ENCODE measurements around the gene VWC2L. TPM values are rescaled to one million over a fixed set of nuclear protein-coding genes. Genes with fewer than 3 reads are reported as not detected.

The VWC2L gene
- total and polyA plus RNA-seq, 2 experiments from 2014 or later = 0.10 TPM; not detected in 1

- no peak for DNase-seq (ENCODE audit: low spot score)
- Histone ChIP-seq H3K27me3 (no peaks in the 10 kb centered on the region), H4K20me1 (ENCODE audit: insufficient read depth, poor library complexity, severe bottlenecking) (no peaks in the 10 kb centered on the region), H3K4me3 (no peak overlapping the region), H3K27ac (peak overlapping the region; percentile 8), H3K4me1 (ENCODE audit: insufficient read depth) (peaks cover 5% of the 10 kb centered on the region), H3K9me2 (replicated peaks; ENCODE audit: insufficient read depth) (no peaks in the 10 kb centered on the region), H3K4me2 (peak overlapping the region; percentile 19), H3K9me3 (ENCODE audit: low read depth) (no peaks in the 10 kb centered on the region), H3K79me2 (no peaks in the 10 kb centered on the region), H3K36me3 (replicated peaks; ENCODE audit: insufficient read depth, low read depth) (no peaks in the 10 kb centered on the region), H2AFZ (no peak overlapping the region)
- 86% methylated on average over 6 of the region's 6 CpGs for WGBS (ENCODE audit: low lambda C conversion rate, missing lambda C conversion rate)
- TF ChIP-seq CTCF (IDR thresholded peaks at IDR 0.05; ENCODE audit: poor library complexity) (no peak), EZH2phosphoT487 (IDR thresholded peaks at IDR 0.05; ENCODE audit: low read depth, severe bottlenecking, unreplicated experiment) (no peak), EZH2 (IDR thresholded peaks at IDR 0.05; ENCODE audit: borderline replicate concordance) (no peak)
Observed at GRCh38 chr2:214577769-214578168, 166.9 kb downstream of the VWC2L start.

- 42% methylated on average over 4 of the region's 4 CpGs for WGBS (ENCODE audit: low lambda C conversion rate, missing lambda C conversion rate)
- no peaks in the 10 kb centered on the region for H3K9me3 ChIP-seq (ENCODE audit: low read depth)
- peak overlapping the region; percentile 8 for H3K27ac ChIP-seq
- H4K20me1 ChIP-seq (ENCODE audit: insufficient read depth, poor library complexity, severe bottlenecking) = no peaks in the 10 kb centered on the region
- no peaks in the 10 kb centered on the region for H3K36me3 ChIP-seq (replicated peaks; ENCODE audit: insufficient read depth, low read depth)
- H3K9me2 ChIP-seq (replicated peaks; ENCODE audit: insufficient read depth) = no peaks in the 10 kb centered on the region
- H3K27me3 ChIP-seq = no peaks in the 10 kb centered on the region
- H3K79me2 ChIP-seq = no peaks in the 10 kb centered on the region
- H3K4me3 ChIP-seq = no peak overlapping the region
- DNase-seq (ENCODE audit: low spot score) = no peak
- H3K4me2 ChIP-seq = peak overlapping the region; percentile 19
- TF ChIP-seq CTCF (IDR thresholded peaks at IDR 0.05; ENCODE audit: poor library complexity) = no peak
- TF ChIP-seq EZH2phosphoT487 (IDR thresholded peaks at IDR 0.05; ENCODE audit: low read depth, severe bottlenecking, unreplicated experiment) = no peak
- no peak for TF ChIP-seq EZH2 (IDR thresholded peaks at IDR 0.05; ENCODE audit: borderline replicate concordance)
- H2AFZ ChIP-seq = no peak overlapping the region
- peaks cover 5% of the 10 kb centered on the region for H3K4me1 ChIP-seq (ENCODE audit: insufficient read depth)
Observed at GRCh38 chr2:214578442-214578841, 167.6 kb downstream of the VWC2L start.

- Histone ChIP-seq H4K20me1 (ENCODE audit: insufficient read depth, poor library complexity, severe bottlenecking) (no peaks in the 10 kb centered on the region), H3K27me3 (no peaks in the 10 kb centered on the region), H3K9me3 (ENCODE audit: low read depth) (no peaks in the 10 kb centered on the region), H3K4me2 (no peak overlapping the region), H3K27ac (no peak overlapping the region), H3K79me2 (no peaks in the 10 kb centered on the region), H3K4me3 (no peak overlapping the region), H3K9me2 (replicated peaks; ENCODE audit: insufficient read depth) (no peaks in the 10 kb centered on the region), H3K4me1 (ENCODE audit: insufficient read depth) (peaks cover 5% of the 10 kb centered on the region), H3K36me3 (replicated peaks; ENCODE audit: insufficient read depth, low read depth) (no peaks in the 10 kb centered on the region), H2AFZ (no peak overlapping the region)
- no peak for TF ChIP-seq CTCF (IDR thresholded peaks at IDR 0.05; ENCODE audit: poor library complexity)
- TF ChIP-seq EZH2phosphoT487 (IDR thresholded peaks at IDR 0.05; ENCODE audit: low read depth, severe bottlenecking, unreplicated experiment) = no peak
- no peak for TF ChIP-seq EZH2 (IDR thresholded peaks at IDR 0.05; ENCODE audit: borderline replicate concordance)
- peak; percentile 6 for DNase-seq (ENCODE audit: low spot score)
- 73% methylated on average over 6 of the region's 6 CpGs for WGBS (ENCODE audit: low lambda C conversion rate, missing lambda C conversion rate)
Observed at GRCh38 chr2:214579035-214579434, 168.2 kb downstream of the VWC2L start.

- no peak overlapping the region for H3K4me3 ChIP-seq
- H3K27me3 ChIP-seq = no peaks in the 10 kb centered on the region
- DNase-seq (ENCODE audit: low spot score) = peak; percentile 8
- H2AFZ ChIP-seq = no peak overlapping the region
- H3K36me3 ChIP-seq (replicated peaks; ENCODE audit: insufficient read depth, low read depth) = no peaks in the 10 kb centered on the region
- WGBS (ENCODE audit: low lambda C conversion rate, missing lambda C conversion rate) = 48% methylated on average over 3 of the region's 3 CpGs
- no peaks in the 10 kb centered on the region for H3K9me2 ChIP-seq (replicated peaks; ENCODE audit: insufficient read depth)
- H3K27ac ChIP-seq = no peak overlapping the region
- H3K4me1 ChIP-seq (ENCODE audit: insufficient read depth) = no peaks in the 10 kb centered on the region
- H4K20me1 ChIP-seq (ENCODE audit: insufficient read depth, poor library complexity, severe bottlenecking) = no peaks in the 10 kb centered on the region
- no peak for TF ChIP-seq CTCF (IDR thresholded peaks at IDR 0.05; ENCODE audit: poor library complexity)
- no peak for TF ChIP-seq EZH2phosphoT487 (IDR thresholded peaks at IDR 0.05; ENCODE audit: low read depth, severe bottlenecking, unreplicated experiment)
- TF ChIP-seq EZH2 (IDR thresholded peaks at IDR 0.05; ENCODE audit: borderline replicate concordance) = no peak
- no peaks in the 10 kb centered on the region for H3K9me3 ChIP-seq (ENCODE audit: low read depth)
- no peak overlapping the region for H3K4me2 ChIP-seq
- no peaks in the 10 kb centered on the region for H3K79me2 ChIP-seq
Observed at GRCh38 chr2:214587442-214587841, 176.6 kb downstream of the VWC2L start.

Measured in hepatocyte (in vitro differentiated cells).